Vagina (tissue), 2 donors: ENCODE data around the gene THADA.

Experiments used
- POLR2A ChIP-seq, 2 donors: fragments of 450-650 bp; IDR thresholded peaks; one replicate each; pipeline ENCODE4 v1.6.1; 2017; ENCODE audit warnings: antibody characterized with exemption in 2 of 2, mild to moderate bottlenecking in 2 of 2, moderate library complexity in 2 of 2
- POLR2AphosphoS5 ChIP-seq, 2 donors: sonication (generic); formaldehyde crosslinking; IDR thresholded peaks; one replicate each; pipeline ENCODE4 v1.9.0; 2017; ENCODE audit warnings: antibody characterized with exemption in 2 of 2, mild to moderate bottlenecking in 2 of 2, low read depth in 1 of 2; ENCODE audit not compliant: insufficient read depth in 1 of 2
- TF ChIP-seq, protein P1 (sequence below), 3 experiments: fragments of 450-650 bp in 2 of 3; fragments of 200-600 bp in 1 of 3; sonication (generic) in 1 of 3; IDR thresholded peaks; one replicate each; pipeline ENCODE4 v1.5.1; 2017 to 2019; ENCODE audit warnings: antibody characterized with exemption in 3 of 3, mild to moderate bottlenecking in 2 of 3, moderate library complexity in 2 of 3

DNA sequence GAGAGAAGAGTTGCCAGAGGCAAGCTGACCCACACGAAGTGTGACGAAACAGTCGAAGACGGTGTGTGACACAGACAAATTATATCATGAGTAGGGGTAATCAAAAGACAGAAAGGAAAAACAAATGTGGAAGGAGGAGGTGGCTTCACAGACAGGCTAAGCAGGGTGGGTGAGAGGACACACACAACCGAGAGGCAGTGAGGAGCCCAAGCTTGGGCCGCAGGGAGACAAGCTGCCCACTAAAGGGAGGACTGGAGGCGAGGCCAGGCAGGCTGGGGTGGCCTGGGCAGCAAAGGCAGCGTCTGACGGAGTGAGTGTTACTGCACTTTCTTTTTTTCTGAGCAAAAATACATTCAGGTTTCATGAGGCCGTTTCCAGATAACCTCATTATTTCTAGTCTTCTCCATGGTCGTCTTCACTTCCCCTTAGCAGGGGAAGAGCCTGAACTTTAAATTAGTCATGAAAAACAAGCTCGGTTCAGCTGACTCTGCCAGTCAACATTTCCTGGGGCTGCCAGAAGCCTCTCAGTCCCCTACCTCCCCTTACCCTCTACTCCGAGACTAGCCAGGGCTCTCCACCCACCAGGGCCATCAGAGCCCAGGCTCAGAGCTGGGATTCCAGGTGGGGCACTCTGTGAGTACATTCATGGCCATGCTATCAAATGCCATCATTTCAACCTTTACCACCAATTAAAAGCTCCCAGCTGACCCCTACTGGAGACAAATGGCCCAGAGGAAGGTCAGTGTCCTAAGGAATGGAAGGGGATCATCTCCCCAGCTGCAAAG lies 355.7 kb downstream of the THADA start:
- TF ChIP-seq, protein P1, sequence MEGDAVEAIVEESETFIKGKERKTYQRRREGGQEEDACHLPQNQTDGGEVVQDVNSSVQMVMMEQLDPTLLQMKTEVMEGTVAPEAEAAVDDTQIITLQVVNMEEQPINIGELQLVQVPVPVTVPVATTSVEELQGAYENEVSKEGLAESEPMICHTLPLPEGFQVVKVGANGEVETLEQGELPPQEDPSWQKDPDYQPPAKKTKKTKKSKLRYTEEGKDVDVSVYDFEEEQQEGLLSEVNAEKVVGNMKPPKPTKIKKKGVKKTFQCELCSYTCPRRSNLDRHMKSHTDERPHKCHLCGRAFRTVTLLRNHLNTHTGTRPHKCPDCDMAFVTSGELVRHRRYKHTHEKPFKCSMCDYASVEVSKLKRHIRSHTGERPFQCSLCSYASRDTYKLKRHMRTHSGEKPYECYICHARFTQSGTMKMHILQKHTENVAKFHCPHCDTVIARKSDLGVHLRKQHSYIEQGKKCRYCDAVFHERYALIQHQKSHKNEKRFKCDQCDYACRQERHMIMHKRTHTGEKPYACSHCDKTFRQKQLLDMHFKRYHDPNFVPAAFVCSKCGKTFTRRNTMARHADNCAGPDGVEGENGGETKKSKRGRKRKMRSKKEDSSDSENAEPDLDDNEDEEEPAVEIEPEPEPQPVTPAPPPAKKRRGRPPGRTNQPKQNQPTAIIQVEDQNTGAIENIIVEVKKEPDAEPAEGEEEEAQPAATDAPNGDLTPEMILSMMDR (IDR thresholded peaks at IDR 0.05) = no peak
- no peak for TF ChIP-seq POLR2AphosphoS5 (IDR thresholded peaks at IDR 0.05; ENCODE audit: insufficient read depth in 1 of 2, low read depth in 1 of 2)
- TF ChIP-seq POLR2A (IDR thresholded peaks at IDR 0.05) = no peak
